ENCODE measurements around the gene NTRK2.

NTRK2 gene

GRCh38 chr9:84851935-84852585, 182.5 kb downstream of the NTRK2 start:
- DNase-seq (ENCODE audit: low spot score) = peak; percentile 46

DNA sequence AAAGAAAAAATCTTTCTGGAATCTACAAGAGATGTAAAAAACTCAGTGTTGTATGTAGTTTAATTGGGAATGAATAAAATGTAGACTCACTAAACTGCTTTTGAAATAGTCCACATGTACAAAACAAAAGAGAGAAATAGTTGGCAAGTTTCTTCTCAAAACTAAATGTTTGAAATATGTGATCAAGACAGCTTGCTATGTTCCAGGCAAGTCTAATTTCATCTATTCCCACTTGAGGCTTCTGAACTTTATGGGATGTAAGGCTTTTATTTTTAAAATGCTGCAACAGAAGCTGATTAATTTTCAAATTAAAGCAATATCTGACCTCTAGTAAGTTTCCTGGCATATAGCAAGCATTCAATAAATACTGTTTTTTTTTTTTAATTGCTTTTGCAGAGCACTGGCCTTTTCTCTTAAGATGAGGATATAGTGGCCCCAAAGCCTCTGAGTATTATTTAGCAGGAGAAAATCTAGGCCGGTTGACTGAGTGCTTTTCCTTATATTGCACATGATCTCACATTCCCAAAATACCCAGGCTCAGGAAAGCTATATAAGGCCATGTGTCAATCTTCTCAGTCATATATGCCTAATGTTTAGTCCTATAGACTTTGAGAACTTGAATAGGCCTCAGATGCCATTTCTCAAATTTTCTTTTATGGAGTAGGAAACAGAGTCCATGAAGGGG, 183.2 kb downstream of the NTRK2 start:
- no peak for DNase-seq (ENCODE audit: low spot score)

- no peak for DNase-seq (ENCODE audit: low spot score)
These were observed 186.7 kb downstream of the NTRK2 start for GRCh38 chr9:84856181-84856632.

- DNase-seq (ENCODE audit: low spot score) = no peak
These were observed 187.7 kb downstream of the NTRK2 start for GRCh38 chr9:84857211-84857610.

DNA sequence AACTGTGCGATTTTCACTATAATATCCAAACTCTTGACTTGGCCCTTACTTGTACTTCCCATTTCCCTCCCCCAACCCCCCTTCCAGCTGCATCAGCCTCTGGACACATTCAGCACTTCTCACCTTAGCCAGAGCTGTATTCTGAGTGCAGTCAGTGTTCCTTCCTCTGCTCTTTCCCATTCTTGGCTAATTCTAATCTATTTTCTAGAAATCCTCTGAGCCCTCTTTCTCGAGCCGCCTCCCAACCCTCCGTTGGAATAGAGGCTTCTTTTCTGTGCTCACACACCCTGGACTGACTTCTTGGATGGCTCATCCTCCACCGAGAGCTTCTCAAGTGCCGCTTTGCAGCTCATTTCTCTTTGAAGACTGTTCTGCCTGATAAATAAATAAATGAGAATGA, 188.8 kb downstream of the NTRK2 start:
- no peak for DNase-seq (ENCODE audit: low spot score)

- no peak for DNase-seq (ENCODE audit: low spot score)
These were observed 191.0 kb downstream of the NTRK2 start for GRCh38 chr9:84860249-84861115.

- DNase-seq (ENCODE audit: low spot score) = no peak
These were observed 191.9 kb downstream of the NTRK2 start for GRCh38 chr9:84861455-84861854.

DNA sequence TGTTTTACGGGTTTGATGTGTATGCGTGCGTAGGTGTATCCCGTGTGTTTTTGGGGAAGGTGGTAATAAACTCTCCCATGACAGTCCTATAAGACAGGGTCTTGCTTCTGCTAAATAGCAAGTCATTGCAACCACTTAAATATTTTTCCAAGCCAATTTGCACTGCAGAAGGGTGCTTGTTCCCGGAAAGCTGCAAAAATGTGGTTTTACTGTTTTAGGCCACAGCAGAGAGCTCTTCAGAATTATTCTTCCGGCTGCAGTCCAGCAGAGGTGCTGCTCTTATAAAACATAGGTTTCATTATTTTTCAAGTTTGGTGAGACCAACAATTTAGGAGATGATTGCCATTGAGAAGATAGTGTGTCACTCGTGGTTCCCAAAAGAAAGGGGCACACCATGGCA, 192.8 kb downstream of the NTRK2 start:
- no peak for DNase-seq (ENCODE audit: low spot score)

GRCh38 chr9:84862810-84863287, 193.3 kb downstream of the NTRK2 start:
- no peak for DNase-seq (ENCODE audit: low spot score)

DNA sequence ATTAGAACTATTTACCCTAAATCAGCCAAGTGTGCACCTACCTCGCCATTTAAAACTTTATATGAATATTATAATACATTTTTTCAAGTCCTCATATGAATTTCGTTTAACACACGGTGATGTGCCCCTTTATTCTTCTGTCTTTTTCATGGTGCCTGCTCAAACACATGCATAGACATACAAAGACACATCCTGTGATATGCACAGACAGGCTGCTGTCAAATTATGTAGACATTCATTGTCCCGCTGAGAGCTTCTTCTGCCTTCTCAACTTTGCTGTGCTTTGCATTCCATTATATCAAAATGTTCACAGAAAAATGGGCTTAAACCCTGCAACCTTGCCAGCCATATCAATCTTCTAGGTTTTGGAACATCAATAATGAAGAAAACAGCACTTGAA, 193.8 kb downstream of the NTRK2 start:
- DNase-seq (ENCODE audit: low spot score) = no peak

DNA sequence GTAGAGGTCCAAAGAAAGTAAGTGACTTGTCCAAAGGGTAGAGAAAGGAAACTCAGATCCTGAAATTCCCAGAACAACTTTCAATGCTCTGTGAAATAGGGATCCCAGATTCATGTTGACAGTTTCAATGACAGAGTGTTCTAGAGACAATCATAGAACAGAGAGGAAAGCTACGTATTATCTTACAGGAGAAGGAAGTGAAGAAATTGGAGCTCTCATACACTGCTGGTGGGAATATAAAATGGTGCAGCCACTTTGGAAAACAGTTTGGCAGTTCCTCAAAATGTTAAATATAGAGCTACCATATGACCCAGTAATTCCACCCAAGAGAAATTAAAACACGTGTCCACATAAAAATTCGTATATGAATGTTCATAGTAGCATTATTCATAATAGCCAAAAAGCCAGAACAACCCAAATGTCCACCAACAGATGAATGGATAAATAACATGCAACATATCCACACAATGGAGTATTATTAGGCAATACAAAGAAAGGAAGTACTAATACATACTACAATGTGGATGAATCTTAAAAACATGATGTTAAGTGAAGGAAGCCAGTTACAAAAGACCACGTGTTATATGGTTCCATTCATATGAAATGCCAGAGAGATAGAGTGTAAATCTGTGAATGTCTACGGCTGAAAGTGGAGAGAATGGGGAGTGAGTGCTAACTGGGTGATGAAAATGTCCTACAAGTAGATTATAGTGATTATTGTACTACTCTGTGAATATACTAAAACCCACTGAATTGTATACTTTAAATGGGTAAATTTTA, 197.1 kb downstream of the NTRK2 start:
- DNase-seq (ENCODE audit: low spot score) = no peak

GRCh38 chr9:84867186-84867585, 197.7 kb downstream of the NTRK2 start:
- no peak for DNase-seq (ENCODE audit: low spot score)

DNA sequence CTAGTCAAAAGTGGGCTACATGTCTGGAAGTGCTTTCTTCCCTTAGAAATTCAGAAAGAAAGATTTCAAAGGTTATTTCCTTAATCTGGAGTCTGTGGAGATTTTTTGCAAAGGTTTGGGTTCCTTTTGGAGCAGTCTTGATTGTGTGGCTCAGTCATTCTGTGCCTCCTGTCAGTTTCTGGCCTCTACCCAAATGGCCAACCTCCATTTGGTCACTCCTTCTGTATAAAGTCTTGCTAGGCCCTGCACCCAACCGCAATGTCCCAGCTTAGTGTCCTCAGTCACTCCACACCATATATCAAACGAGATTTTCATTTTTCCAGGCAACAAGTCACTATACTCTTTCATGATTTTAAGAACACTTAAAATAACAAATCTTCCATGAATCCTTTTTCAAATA, 199.6 kb downstream of the NTRK2 start:
- DNase-seq (ENCODE audit: low spot score) = no peak

GRCh38 chr9:84871983-84872382, 202.5 kb downstream of the NTRK2 start:
- no peak for DNase-seq (ENCODE audit: low spot score)

DNA sequence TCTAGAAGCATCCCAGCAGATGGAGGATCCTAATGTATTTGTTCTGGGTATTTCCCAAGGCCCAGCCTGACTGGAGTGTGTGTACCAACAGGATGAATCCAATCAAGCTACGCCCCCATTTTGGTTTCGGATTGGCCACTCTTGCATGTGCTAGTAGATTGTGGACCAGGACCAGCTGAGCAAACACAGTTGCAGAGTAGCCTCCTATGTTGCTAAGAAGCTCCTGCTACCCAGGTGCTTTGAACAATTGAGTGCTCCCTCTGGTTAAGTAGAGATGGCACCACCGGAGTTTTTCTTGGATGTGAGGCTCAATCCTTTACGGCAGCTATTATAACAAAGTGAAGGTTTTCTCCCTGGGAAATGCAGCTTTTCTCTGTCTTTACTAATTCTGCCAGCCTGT, 204.5 kb downstream of the NTRK2 start:
- no peak for DNase-seq (ENCODE audit: low spot score)

GRCh38 chr9:84874596-84874995, 205.1 kb downstream of the NTRK2 start:
- no peak for DNase-seq (ENCODE audit: low spot score)

DNA sequence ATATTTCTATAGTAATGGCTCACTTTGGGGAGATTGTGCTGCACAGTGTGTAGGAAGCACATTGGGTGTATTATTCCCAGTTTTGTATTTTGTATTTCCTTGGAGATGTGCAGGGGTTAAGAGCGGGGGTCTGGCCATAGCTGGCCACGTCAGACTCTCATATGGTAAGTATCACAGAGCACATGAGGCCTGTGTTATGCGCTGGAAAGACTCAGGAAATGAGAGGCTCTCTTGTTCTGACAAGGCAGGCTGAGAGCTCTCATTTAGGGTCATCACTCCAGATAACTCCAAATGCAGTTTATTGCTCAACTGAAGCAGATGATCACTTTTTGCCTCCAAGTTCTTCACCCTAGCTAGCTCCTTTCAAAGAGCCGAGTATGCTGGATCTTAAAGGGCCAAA, 205.7 kb downstream of the NTRK2 start:
- DNase-seq (ENCODE audit: low spot score) = no peak

DNA sequence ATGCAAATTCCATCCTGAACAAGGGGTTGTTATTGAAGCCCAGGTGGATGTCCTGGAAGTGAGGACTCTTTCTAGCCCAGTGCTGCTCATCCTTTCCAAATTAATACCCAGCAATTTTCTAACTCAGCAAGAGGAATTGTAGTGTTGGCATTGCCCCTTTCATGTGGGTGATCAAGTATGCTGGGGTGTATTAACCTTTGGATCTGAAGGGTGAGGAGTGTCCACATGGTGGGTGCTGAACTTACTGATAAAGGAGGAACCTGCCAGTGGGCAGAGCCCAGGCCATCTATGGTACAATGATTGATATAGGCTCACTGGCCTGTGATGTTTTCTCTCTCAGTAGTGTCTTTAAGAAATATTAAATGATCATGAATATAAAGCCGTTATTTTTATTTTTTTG, 210.1 kb downstream of the NTRK2 start:
- no peak for DNase-seq (ENCODE audit: low spot score)

- DNase-seq (ENCODE audit: low spot score) = no peak
These were observed 211.3 kb downstream of the NTRK2 start for GRCh38 chr9:84880835-84881234.

- no peak for DNase-seq (ENCODE audit: low spot score)
These were observed 217.3 kb downstream of the NTRK2 start for GRCh38 chr9:84886866-84887265.

DNA sequence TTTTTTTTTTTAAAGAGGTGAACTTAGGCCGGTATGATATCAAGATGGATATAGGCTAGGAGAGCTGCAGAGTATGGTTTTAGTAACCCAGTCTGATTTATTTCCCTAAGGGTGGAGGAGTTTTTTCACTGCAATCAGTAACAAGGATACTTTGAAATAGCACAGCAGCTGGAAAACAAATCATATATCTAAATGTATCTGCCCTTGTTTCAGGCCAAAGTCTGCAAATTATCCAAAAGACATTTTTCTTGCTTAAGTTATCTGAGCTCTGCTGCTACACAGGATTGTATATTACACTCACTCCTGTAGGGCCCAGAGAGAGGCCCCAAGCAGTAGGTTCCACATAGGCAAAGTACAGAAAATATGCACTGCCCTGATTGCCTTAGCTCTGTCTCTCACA, 222.4 kb downstream of the NTRK2 start:
- no peak for DNase-seq (ENCODE audit: low spot score)
